ENCODE results near the gene STYXL1.
A peak's percentile ranks its signal among the peaks of the same experiment; 100 is the strongest.
"Not testable (repeated sequence)": the region's sequence is repeated elsewhere in the genome, so short reads cannot be mapped to it uniquely, and the experiment has no call there.

STYXL1 gene

DNA sequence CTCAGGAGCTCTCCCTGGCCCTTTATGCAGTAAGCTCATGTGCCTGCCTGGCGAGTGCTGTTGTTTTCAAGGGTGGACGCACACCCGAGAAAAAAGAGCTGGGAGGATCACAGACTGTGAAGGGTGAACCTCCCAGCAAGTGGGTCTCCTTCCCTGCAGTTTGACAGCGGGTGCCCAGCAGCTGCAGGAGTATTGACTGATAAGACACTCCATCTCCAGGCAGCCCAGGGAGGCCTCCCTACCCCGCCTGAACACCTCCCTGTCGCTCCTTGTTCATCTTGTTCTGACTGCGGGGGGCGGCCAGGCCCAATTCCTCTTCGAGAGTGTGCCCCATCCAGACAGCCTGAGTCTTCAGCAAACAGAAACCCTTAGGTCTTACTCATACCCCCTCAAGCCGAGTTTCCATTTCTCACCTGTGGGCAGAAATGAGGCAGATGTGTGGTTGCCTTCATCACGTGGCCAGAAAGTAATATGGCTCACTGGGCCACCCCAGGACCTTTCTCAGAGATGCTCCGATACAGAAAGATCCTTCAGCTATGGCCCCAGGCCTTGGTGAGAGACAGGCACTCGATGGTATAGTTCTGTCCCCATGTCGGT is 17.3 kb upstream of the STYXL1 start:
- no peak for DNase-seq

DNA sequence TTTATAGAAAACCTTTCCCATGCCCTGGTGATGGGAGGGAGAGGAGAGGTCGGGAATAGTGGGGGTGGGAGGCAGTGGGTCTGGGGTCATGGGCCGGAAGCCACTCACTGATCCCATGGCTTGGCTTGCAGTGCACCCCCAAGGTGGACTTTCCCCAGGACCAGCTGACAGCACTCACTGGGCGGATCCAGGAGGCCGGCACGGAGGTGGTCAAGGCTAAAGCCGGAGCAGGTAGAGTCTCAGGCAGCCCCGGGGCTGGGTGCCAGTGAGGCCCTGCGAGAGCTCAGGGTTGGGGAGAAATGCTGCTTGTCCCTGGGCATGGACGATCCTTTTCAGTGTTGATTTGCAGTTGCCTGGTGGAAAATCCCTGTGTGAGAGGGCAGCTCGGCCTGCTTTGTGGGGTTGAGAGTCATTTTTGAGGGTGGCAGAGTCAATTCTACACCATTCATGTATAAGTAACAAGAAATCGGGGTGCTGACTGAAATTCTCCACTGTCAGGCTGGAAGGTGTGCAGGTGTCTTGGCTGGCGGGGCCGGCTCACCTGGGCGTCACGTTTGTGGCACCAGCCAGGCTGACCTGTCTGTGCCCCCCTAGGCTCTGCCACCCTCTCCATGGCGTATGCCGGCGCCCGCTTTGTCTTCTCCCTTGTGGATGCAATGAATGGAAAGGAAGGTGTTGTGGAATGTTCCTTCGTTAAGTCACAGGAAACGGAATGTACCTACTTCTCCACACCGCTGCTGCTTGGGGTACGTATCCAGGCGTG is 16.6 kb upstream of the STYXL1 start:
- no peak for DNase-seq

DNA sequence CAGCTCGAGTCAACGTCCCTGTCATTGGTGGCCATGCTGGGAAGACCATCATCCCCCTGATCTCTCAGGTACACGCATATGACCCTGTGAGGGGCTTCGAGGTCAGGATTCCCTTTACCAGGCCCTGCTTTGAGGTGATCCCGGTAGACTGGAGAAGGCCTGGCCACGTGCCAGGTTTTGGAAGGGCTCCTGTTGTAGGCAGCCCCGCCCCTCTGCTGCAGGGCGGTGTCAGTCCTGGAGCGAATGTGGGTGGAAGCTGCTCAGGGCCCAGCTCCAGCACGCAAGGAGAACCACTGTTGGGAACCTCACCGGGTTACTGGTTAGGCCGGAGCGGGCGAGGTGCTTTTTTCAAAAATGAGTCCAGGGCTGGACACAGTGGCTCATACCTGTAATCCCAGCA is 15.7 kb upstream of the STYXL1 start:
- DNase-seq = peak; percentile 22

DNA sequence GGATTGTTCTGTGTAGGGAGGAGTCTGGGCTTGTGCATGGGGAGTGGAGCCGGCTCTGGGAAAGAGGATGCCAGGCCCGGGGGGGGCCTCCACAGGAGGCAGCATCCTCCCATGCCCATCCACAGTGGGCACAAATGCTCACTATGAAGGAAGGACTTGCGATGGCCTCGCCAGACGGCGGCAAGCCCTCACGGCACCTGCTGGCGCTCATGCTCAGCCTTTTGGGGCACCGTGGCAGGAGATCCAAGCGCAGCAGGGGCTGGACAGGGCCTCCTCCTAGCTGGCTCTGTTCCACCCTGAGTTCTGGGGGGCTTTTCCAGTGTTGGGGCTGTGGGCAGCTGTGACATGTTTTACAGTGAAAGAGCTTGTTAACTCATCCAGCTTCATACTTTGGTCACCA is 15.3 kb upstream of the STYXL1 start:
- no peak for DNase-seq

DNA sequence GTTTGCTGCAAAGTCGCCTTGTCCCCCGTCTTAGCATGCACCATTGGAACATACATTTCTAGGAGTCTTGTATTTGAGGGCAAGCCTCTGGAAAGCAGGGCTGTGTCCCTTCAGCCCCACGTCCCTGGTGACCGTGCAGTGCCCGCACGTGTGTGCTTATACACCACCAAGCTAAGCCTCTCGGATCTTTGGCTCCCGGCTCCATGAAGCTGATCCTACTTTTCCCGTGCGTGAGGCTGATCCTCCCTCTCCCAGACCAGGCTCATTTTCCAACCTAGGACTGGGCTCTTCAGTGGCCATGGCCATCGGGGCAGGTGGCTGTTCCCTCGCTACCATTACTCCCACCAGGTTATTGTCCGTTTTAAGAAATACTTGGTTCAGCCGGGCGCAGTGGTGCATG is 14.5 kb upstream of the STYXL1 start:
- DNase-seq = no peak

DNA sequence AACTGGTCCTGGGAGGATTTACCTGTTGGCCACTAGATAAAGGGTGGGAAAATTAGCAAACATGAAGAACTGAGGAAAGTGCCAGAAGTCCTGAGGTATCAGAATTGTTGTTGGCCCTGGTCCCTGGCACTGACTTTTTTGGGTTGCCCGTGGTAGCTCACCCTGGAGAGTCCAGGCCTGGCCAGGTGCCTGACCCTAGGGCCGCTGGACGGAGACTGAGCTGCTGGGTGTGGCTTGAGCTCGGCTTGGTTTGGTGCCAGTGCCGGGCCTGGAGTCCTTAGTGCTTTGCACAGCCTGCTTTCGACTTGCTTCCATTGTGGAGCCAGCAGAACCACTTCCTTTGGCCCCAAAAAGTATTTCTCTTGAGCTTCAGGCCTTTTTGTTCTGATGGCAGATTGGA is 13.0 kb upstream of the STYXL1 start:
- DNase-seq = no peak

DNA sequence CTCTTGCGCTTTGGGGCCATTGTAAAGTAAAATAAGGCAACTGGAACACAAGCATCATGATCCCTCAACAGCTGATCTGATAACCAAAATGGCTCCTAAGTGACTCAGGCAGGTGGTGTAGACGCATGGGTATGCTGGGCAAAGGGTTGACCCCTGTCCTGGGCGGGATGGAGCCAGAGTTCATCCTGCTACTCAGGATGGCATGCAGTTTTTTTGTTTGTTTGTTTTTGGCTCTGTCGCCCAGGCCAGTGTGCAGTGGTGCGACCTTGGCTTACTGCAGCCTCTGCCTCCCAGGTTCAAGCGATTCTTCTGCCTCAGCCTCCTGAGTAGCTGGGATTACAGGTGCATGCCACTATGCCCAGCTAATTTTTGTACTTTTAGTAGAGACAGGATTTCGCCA is 10.9 kb upstream of the STYXL1 start:
- DNase-seq = not testable (repeated sequence)

DNA sequence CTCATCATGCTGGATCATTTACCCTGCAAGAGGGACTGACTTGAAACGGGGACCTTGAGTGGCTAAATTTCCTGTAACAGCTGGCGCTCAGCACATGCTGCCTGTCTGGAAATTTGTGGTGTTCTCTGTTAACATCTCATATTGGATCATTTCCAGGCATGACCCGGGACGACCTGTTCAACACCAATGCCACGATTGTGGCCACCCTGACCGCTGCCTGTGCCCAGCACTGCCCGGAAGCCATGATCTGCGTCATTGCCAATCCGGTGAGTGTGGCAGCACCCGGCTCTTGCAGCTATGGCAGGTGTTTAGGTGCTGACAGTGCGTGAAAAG is 10.0 kb upstream of the STYXL1 start:
- no peak for DNase-seq

DNA sequence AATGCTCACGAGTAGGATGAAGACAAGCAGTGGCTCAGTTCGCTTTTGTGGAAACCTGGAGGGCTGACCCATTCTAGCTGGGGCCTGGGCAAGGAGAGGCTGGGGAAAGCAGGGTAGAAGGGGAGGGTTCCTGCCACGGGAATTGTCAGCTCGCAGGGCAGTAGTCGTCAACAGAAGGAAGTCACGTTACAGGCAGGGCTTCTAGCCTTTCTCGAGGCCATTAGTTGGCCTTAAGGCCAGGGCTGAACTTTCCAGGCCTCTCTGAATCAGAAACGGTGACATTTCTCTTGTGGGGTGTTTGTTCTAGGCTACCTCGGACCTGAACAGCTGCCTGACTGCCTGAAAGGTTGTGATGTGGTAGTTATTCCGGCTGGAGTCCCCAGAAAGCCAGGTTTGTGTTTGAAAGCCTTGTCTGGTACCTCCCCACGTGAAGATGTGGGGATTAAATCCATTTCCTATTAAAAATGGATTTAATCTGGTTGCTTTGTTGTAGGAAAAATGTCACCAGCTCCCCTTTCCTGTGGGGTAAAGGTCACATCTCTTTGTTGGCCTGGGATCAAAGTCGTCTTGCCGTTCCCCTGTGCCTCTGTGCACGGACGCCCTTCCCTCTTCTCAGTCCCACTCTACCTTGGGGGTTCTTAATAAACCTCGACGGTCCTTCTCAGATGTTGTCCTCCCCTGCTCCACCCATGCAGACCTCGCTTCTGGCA is 9.5 kb upstream of the STYXL1 start:
- no peak for DNase-seq

DNA sequence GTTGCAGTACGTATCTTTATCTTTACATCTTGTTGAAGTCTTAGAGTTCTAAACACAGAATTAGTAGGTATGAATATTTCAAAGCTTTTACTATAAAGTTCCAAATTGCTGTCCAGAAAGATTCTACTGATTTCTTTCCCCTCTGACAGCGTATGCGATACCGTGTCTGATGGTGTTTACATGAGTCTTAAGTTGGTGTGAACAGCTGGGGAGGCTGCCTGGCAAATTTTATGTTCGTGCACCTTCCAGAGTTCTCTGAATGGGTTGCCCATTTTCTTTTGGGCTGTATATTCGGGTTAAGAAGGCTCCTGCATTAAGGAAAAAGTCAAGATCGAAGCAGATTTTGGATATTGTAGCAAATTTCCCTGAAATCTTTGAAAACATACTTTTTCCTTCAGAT is 8.4 kb upstream of the STYXL1 start:
- no peak for DNase-seq

DNA sequence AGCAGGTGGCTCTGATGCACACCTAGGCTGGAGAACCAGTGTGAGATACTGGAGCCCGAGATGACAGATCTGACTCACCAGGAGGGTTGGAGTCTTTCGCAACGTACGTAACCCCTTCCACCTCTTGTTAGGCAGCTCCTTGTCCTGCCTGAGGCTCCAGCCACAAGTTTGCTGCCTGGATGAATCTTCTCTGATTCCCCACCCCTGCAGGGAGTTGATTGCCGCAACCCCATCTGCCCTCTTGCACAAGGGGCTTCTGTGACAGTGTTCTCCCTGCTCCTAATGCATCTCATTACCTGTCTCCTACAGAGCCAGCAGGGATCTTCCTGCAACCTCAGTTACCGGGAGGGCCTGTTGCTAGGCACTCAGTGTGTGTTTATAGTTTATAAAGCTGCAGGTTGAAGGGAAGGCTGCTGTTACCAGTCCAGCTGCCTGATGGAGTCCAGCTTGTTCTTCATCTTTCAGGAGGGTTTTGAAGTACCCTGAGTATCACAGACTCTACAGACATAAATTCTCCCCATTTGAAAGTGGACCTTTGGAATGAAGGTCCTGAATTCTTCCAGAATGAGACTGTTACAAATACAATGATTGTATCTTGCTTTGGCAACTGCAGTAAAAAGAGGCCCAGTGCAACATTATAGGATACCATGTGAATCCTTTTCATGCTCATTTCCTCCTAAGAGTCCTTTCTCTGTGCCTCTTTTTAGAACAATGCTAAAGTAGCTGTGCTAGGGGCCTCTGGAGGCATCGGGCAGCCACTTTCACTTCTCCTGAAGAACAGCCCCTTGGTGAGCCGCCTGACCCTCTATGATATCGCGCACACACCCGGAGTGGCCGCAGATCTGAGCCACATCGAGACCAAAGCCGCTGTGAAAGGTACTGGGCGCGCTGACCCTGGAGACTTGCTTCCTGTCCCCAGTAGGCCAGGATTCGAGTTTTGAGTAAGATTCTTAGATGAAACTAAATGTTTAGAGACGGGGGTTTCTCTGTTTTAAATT is 6.6 kb upstream of the STYXL1 start:
- DNase-seq = no peak

DNA sequence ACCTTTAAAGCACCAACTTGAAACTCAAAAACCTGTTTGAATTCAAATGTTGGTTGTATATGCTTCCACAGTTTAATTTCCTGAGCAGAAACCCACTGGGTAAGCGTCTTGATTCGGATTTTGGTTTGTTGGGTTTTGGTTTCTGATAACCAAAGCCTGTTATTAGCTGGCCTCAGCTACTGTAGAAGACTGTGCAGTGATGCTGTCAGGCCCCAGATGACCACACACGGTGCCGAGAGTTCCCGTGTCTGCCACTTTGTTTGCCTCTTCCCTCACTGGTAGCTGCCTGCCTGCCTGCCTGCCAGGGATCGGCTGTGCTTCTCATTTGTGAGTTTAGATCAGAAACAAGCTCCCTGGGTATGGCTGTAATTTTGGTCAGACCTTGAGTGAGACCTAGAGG is 5.7 kb upstream of the STYXL1 start:
- DNase-seq = no peak

DNA sequence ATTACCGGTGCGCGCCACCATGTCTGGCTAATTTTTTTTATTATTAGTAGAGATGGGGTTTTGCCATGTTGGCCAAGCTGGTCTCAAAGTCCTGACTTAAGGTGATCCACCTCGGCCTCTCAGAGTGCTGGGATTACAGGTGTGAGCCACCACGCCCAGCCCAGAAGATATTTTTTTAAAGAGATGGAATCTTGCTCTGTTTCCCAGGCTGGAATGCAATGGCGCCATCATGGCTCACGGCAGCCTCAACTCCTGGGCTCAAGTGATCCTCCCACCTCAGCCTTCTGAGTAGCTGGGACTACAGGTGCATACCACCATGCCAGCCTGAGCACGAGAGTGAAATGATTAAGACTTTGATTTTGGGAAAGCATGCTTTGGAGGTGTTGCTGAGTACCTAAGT is 4.9 kb upstream of the STYXL1 start:
- not testable (repeated sequence) for DNase-seq

DNA sequence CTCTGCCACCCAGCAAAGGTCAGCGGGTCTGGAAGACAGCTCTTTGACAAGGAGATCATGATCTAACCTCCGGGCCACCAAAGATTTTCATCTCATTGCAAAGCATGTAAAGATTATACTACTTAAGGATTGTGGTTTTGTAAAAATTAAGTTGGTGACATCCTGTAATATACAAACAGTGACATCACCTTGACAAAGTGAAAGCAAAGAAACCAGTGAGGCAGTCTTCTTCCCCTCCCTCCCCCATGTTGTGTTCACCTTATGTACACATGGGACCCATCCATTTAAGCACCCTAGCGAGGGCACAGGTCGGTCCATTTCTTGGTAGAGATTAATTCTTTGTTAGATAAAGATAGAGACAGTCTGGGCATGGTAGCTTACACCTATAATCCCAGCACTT is 4.0 kb upstream of the STYXL1 start:
- no peak for DNase-seq

DNA sequence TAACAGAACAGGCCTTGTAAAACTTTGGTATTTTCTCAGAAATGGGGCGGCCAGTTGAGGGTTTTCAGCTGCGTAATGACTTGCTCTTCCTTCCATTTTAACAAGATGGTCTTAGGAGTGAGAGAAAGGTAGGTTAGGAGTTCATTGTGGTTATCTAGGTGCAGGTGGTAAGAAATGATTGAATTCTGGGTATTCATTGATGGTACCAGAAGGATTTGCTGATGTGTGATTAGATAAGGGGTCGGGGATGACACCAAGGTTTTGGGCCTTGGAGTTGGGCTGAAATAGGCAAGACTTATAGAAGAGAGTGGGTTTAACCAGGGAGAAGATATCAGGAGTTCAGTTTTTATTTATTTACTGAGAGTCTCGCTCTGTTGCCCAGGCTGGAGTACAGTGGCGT is 2.7 kb upstream of the STYXL1 start:
- no peak for DNase-seq

DNA sequence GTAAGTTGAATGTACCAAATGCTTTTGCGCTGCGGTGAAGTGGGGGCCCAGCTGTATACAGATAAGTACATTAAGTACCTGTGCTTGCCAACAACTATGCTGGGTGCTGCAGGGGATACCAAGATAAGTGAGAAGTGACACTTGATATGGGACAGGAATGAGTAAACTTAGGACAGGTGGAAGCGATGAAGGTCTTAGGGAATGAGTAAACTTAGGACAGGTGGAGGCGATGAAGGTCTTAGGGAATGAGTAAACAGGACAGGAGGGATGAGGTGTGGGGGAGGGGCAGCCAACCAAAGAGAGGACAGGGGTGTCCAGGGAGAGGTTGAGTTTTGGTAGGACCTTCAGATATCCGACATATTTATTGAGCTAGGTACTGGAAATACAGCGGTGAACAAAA is 1.5 kb upstream of the STYXL1 start:
- DNase-seq = no peak

DNA sequence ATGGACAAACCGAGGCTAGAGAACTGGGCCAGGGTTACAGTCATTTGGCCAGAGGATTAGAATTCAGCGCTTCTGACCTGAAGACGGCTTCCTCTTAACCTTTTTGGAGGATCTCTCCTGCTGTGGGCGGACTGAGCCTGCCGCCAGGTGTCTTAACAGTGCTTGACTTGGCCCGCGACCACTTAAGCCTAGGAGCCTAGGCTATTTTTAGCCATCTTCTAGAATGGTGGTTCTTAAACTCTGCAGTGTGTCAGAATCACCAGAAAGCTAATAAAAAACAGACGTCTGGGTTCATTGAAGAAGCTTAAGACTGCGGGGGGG is 828 bp upstream of the STYXL1 start:
- DNase-seq = peak; percentile 66

DNA sequence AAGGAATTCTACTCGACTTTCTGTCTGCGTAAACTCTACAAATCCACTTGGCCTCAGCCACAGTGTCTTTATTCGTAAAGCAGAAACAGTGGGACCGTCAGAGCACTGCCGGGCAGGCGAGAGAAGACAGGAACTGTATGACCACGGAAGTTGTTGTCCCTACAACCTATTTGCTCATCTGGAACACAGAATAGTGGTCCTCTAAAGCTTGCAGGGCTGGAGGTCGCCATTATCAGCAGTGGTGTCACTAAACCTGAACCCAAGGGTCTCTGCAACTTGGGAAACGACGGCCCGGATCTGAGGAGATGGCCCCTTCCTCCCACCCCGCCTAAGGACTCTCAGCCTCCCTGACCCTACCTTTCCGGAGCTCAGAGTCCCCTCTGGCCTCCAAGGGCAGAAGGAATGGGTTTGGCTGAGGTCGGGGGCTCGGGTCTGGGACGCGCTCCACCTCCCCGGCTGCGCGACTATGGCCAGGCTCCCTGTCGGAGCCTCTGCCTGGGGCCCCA is 442 bp downstream of the STYXL1 start:
- no peak for DNase-seq

DNA sequence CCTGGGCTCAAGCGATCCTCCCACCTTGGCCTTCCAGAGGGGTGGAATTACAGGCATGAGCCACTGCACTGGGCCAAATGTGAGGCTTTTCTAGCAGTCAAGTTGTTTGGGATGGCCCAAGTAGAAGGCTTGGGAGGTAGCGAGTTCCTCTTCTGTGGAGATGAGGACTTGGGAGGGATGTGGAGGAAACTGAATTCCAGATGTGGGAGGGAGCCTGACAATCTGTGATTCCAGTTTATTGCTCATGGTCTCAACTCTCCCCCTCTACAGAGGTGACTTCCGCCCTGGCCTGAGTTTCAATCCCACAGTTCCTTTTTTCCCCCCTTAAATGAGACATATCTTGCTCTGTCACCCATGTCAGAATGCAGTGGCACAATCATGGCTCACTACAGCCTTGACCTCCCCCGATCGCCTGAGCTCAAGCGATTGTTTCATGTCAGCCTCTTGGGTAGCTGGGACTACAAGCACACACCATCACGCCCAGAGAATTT is 3.4 kb downstream of the STYXL1 start:
- DNase-seq = no peak

DNA sequence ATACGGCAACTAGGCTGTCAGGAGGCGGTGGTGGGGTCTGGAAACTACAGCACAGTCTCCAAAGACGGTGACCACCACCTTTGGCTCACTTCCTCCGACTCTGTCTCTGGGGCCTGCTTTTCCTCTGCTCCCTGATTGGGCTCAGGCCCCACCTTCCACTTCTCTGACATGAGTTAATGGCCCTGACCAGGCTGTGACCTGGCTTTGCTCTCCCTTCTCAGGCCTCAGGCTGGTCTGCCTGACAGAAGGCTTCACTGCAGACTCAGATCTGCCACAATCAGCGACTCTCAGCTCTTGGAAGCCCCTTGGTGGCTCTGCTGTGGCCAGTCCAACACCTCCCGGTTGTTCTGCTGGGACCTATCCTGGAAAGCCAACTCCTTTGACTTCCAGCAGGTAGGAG is 7.7 kb downstream of the STYXL1 start:
- no peak for DNase-seq

DNA sequence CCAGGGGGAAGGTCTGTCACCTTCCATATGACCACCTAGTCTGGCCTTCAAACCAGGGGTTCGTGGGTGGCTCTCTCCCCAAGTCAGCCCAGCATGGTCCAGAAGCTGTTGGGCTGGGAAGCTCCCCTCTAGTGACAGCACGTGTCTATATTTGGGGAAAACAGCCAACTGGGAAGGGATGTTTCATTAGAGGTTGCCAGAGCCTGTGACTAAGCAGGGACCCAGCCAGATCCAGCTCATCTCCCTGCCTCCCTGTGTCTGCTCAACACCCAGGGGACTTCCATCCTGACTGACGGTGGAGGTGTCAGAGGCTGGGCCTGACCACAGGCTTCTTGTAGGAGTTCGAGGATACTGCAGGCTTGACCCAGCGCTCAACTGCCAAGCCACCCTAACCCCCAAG is 10.5 kb downstream of the STYXL1 start:
- no peak for DNase-seq

DNA sequence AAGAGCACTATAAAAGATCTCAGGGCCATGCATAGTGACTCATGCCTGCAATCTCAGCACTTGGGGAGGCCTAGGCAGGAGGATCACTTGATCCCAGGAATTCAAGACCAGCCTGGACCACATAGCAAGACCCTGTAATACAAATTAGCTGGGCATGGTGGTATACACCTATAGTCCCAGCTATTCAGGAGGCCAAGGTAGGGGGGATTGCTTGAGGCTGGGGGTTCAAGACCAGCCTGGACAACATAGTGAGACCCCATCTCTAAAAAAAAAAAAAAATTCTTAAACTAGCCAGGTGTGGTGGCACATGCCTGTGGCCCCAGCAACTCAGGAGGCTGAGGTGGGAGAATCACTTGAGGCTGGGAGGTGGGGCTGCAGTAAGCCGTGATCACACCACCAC is 15.8 kb downstream of the STYXL1 start:
- DNase-seq = no peak

DNA sequence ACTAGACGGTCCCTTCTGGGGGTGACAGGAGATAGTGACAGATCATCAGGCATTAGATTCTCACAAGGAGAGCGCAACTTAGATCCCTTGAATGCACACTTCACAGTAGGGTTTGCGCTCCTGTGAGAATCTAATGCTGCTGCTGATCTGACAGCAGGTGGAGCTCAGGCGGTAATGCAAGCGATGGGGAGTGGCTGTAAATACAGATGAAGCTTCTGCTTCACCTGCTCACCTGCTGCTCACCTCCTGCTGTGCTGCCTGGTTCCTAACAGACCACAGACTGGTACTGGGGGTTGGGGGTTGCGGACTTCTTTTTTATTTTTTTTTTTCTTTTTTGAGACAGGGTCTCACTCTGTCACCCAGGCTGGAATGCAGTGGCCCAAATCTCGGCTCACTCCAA is 18.1 kb downstream of the STYXL1 start:
- not testable (repeated sequence) for DNase-seq
